Measurements from ENCODE around the gene NANS.
A peak's percentile ranks its signal among the peaks of the same experiment; 100 is the strongest.
"Not testable (repeated sequence)": the region's sequence is repeated elsewhere in the genome, so short reads cannot be mapped to it uniquely, and the experiment has no call there.

Gene NANS

DNA sequence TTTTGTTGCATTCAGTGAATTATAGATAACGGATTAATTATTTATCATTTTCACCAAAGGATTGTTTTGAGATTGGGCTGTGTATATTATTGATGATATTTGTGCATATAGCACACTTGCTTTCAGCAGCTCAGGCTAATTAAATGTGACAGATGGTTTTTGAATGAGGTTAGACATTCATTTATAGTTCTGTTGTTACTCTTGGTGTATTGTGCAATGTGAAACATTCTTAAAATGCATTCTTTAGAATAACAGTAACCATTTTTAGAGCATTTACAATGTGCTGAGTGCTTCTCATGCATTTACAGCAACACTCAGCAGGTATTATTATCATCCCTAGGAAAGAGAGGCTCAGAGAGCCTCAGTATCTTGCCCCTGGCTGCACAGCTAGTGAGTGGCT, 23.8 kb downstream of the NANS start:
- no peak for DNase-seq

GRCh38 chr9:98080780-98081179, 24.2 kb downstream of the NANS start:
- no peak for DNase-seq

GRCh38 chr9:98081477-98082219, 25.1 kb downstream of the NANS start:
- DNase-seq = peak; percentile 49 to 64

DNA sequence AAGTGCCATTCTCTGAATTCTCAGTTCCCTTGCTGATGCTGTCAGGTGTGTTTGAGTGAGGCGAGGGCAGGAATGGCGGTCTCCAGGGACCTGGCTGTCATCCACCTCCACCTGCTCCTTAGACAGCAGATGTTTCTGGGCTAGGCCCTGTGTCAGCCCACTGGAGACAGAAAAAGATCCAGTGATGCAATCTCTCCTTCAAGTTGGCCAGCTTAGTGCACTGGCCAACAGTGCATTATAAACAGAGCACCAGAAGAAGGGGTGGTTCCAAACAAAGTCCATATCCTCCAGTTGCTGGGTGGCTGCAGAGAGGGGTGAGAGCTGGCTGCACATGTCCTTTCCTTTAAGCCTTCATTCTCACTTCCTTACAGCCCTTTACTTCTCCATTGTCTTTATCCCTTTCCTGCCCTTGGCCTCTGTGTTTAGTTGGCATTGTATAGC, 26.5 kb downstream of the NANS start:
- DNase-seq = no peak

DNA sequence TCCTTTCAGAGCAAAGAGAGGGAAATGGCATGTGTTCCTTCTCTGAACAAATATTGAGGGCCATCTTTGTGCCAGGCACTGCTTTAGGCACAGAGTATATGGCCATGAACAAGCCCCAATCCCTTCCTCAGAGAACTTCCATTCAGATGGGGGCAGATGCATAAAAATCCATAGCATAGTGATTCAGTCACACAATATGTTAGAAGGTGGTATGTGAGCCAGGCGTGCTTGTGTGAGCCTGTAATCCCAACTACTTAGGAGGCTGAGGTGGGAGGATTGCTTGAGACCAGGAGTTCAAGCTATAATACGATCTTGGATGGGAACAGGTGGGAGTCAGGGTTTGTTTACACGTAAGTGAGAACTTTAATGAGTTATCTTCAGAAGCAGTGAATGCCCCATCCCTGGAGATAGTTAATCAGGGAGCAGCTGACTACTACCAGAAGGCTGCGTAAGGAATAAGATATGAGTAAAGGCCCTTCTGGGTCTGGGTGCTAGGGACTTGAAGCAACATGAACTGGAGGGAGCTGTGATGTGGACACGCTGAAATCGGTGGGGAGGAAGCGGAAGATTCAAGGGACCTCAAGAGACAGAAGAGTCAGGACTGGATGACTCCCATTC, 27.1 kb downstream of the NANS start:
- no peak for DNase-seq

DNA sequence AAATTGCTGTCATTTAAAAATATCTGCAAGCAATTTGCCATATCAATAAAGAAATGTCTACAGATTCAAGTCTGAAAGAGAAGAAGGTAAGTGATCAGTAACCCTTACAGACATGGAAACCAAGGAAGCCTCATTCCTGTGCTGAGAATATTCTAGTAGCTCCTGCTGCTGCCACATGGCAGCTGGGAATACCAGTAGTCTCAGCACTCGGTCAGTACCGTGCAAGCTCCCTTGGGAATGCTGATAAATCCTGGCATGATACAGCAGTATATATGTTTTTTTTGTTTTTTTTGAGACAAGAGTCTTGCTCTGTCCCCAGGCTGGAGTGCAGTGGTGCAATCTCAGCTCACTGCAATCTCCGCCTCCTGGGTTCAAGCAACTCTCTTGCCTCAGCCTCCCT, 27.9 kb downstream of the NANS start:
- no peak for DNase-seq

DNA sequence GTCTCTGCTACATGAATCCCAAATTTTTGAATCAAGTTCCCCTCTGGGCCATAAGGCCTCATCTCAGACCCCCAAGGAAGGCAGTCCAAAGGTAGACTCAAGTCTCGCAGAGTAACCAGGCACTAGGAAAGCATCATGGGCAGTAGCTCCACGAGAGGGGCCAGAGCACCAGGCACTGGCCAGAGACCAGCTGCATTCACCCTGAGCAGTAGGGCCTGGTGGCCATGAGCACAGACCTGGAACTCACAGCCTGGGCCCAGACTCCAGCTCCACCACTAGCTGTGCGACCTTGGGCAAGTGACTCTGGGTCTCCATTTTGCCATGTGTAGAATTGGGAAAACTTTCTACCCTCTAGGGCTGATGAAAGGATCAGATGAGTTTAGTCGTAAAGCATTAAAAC, 28.5 kb downstream of the NANS start:
- DNase-seq = no peak

DNA sequence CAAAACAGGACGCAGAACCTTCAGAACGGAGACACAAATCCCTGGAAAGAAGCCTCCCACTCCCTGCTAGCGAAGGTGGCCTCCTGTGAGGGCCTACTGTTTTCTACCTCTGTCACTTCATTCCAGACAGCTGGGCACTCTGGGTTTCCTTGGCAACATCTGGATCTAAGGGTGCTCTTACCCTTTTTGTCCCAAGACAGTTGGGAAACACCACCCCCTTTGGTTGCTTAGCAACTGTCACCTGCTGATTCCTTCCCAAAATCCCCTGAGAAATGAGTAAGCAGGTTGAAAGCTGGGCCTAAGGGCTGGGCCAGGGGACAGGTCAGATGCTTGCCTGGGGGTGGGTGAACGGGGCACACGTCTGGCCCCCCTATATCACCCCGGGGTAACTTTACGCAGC, 29.4 kb downstream of the NANS start:
- DNase-seq = no peak

- no peak for DNase-seq
Measured at GRCh38 chr9:98086461-98086860, 29.9 kb downstream of the NANS start.

DNA sequence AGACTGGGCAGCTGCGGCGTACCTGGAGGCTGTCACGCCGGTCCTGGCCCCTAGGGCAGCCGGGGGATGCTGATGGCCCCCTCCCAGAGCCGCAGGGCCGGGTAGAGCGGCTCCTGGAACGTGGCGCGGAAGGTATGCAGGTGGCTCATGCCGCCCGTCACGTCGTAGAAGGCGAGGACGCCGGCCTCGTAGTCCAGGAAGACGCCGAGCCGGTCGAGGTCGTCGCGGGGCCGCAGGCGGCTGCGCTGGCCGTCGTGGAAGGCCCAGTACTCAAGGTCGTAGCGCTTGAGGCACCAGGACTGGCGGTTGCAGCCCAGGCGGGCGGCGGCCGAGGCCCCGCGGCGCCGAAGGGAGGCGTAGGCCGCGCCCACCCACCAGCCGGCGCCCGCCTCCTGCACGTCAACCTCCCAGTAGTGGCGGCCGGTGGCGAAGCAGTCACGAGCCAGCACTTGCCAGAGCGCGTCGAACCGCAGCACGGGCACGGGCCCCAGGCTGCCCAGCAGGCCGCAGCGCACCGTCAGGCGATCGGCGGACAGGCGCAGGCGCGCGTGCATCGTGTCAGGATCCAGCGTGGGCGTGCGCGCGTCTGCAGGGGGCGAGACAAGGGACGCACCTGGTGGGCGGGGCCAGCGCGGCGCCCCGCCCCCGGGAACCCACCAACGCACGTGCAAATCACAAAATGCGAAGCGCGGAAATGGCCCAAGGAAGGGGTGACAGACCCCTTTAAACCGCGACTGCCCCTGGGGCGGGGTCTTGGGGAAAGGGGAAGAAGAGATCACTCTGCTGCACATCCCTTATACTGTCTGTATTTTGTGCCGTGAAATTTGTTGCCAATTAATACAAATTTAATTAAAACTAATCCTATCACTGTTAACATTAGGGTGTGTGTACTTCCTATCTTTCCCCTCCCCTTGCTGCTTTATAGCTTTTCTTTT, 31.2 kb downstream of the NANS start:
- peak in 1 of 2 donors; percentile 40 for DNase-seq

DNA sequence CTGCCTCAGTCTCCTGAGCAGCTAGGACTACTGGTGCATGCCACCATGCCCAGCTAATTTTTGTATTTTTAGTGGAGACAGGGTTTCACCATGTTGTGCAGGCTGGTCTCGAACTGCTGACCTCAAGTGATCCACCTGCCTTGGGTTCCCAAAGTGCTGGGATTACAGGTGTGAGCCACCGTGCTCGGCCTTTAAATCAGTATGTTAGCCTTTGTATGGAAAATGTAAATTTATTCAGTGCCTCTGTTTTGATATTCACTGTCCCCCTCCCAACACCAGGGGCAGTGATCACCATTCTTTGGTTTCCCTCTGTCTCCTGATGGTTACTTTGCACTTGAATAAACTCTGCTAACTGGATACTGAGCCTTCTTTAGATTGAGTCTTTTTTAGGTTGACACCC, 34.1 kb downstream of the NANS start:
- not testable (repeated sequence) for DNase-seq

- no peak for DNase-seq
Measured at GRCh38 chr9:98091735-98092612, 35.4 kb downstream of the NANS start.

GRCh38 chr9:98092613-98092931, 36.0 kb downstream of the NANS start:
- DNase-seq = no peak

DNA sequence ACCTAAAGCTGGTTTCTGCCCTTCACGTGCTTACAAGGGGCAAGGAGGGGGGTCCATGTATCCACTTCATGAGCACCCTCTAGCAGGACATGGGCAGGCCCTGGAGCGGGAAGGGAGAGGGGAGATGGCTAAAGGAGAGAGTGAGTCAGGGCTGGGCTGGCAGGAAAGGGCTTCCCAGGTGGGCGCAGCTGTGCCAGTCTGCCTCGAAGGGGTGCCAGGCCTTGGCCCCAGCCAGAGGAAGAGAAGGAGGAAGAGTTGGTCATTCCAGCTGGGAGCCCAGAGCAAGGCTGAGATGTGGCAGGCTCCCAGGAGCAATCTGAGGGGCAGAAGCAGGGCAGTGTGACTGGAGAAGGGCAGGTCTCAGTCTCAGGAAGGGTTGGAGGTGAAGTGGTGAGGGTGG, 37.8 kb downstream of the NANS start:
- DNase-seq = no peak

DNA sequence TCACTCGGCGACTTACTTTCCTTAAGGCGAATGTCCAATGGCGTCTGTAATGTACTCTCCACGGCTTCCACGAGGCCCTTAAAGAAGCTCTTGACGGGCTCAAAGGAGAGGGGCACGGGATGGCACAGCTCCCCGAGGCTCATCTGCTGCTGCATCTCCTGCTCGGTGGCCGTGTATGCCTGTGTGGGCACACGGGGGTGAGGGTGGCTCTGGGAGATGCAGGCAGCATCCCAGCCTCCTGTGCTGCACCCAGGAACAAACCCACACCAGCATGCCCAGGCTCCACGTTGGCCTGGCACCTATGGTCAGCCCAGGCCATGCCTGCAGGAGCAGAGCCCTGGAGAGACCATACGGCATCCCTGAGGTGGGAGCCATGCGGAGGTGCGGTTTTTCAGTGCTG, 38.3 kb downstream of the NANS start:
- no peak for DNase-seq

DNA sequence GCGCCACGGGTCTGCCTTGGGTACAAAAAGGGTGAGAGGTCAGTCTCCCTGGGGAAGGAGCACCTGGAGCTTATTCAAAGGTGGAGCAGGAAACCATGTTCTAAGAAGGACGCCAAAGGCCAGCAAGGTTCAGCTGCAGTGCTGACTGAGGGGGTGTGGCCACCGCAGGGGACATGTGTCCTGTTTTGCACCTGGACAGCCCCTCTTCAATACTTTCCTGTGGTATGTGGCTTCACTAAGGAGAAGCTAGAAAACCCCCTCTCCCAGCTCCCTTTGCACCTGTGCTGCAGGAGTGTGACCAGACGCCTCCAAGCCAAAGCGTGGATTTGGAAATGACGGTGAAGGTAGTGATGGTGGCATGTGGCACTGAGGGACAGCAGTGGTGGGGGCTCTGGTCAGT, 38.9 kb downstream of the NANS start:
- DNase-seq = no peak

DNA sequence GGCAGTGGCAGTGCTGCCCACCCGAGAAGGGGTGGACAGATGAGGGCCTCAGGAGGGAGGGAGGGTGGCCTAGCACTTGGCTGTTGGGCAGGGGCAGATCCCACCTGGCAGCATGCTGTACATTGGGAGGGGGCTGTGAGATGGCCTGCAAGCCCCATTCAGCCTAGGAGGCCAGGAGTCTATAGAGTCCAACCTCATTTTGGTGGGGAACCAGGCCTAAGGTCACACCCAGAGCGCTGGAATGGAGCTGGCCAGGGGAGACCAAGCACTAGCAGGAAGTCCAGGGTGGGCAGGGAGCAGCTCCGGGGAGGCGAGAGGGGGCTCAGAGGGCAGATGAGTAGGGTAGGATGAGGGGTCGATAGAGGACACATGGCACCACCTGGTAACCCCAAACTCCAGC, 39.6 kb downstream of the NANS start:
- DNase-seq = no peak

DNA sequence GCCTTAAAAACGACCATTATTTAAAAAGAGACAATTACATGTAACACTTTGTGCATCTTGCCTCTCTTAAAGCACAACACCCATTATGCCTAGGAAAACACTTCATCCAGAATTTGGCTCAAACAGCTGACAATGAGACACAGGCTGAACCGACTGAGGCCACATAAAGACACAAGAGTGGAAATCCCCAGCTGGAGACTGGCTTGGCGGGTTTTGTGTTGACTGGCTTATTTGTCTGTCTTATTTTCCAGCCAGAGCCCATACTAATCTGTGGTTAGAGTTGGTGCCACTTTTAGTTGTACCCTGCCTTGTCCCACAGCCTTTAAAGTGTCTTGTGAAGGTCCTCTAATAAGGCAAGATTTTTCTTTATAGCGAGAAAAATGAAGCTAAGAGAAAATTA, 41.3 kb downstream of the NANS start:
- DNase-seq = peak; percentile 44 to 54

GRCh38 chr9:98099346-98099745, 42.8 kb downstream of the NANS start:
- DNase-seq = no peak

GRCh38 chr9:98099898-98100297, 43.4 kb downstream of the NANS start:
- DNase-seq = no peak

DNA sequence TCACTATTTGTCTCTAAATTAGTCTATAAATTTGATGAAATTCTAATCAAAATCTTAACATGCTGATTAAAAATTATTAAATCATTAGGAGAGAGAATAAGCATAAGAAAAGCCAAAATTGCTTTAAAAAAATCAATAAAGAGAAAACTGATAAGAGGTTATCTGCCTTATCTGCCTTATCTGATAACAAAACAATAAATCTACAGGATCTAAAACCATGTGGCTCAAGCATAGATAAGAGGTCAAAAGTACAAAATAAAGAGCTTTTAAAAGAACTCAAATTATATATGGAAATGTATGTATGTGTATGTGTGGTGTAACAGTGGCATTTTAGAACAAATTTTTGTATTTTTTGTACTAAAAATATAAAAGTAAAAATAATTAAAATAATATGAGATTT, 43.9 kb downstream of the NANS start:
- DNase-seq = no peak

DNA sequence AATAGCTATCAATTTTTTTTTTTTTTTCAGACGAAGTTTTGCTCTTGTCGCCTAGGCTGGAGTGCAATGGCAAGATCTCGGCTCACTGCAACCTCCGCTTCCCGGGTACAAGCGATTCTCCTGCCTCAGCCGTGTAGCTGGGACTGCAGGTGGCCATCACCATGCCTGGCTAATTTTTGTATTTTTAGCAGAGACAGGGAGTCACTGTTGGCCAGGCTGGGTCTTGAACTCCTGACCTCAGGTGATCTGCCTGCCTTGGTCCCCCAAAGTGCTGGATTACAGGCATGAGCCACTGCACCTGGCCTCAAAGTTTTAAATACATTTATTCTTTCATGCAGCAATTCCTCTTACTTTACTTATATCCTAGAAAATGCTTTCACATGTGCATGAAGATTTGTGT, 44.9 kb downstream of the NANS start:
- no peak for DNase-seq

- peak; percentile 72 to 78 for DNase-seq
Measured at GRCh38 chr9:98101868-98102273, 45.3 kb downstream of the NANS start.
